K562 (cell line): ENCODE data around the gene CCNY. TPM values are rescaled to one million over a fixed set of nuclear protein-coding genes. Genes with fewer than 3 reads are reported as not detected.

Experiments
- ATAC-seq: fragments of 200-7000 bp; cut with Tn5 transposase; 3 replicates; pipeline ENCODE4 v1.9.1; 2020; ENCODE audit warnings: moderate library complexity
- BruUV-seq: library from RNA; stranded (reverse); fragments of 400-500 nt; replicated peaks from 2 replicates; lab custom pipeline; 2021; lab: Mats Ljungman, UMichigan
- CTCF ChIA-PET: fragments of 300-600 bp; formaldehyde crosslinking; extraction: SDS; loops from one replicate; lab custom pipeline; 2021; ENCODE audit warnings: low intra/inter-chr PET ratio; lab: Yijun Ruan, JAX
- POLR2A ChIA-PET: fragments of 300-600, 350-650 bp; sonication (Branson Sonifier 250); formaldehyde crosslinking; extraction: SDS; loops from one replicate; lab custom pipeline; 2021; ENCODE audit warnings: antibody characterized with exemption, inconsistent platforms; lab: Yijun Ruan, JAX
- DNase-seq, 4 experiments: peaks; one replicate each; pipeline versions ENCODE4 v3.0.0 to v3.0.0-alpha.2; 2011 to 2018; ENCODE audit warnings: low spot score in 3 of 4, mixed read lengths in 3 of 4; ENCODE audit errors: extremely low read depth in 1 of 4
- FAIRE-seq: peaks from 2 replicates; lab custom pipeline; 2011; peaks lifted over from hg19 to GRCh38; lab: Jason Lieb, UNC
- H2AFZ ChIP-seq: 2 replicates; pipeline ENCODE4 v1.6.0; 2011; ENCODE audit warnings: low read depth, low read length, control low read depth, inconsistent platforms
- H3K27ac ChIP-seq: fragments of 200-600 bp; 3 replicates; pipeline ENCODE4 v1.8.0; 2011; ENCODE audit warnings: low read depth, mild to moderate bottlenecking, control low read depth, inconsistent platforms, low read length, moderate library complexity, mixed read lengths; ENCODE audit errors: extremely low read depth
- H3K27me3 ChIP-seq, 2 experiments: fragments of 300-600 bp in 1 of 2; 2 replicates in 1 of 2; 3 replicates in 1 of 2; pipeline versions ENCODE4 v1.6.0 to v1.8.0; 2011; ENCODE audit warnings: inconsistent platforms in 2 of 2, low read length in 2 of 2, mild to moderate bottlenecking in 1 of 2, mixed read lengths in 1 of 2, moderate library complexity in 1 of 2; ENCODE audit not compliant: control insufficient read depth in 2 of 2, insufficient read depth in 2 of 2
- H3K36me3 ChIP-seq: fragments of 300-600 bp; 3 replicates; pipeline ENCODE4 v1.8.0; 2011; ENCODE audit warnings: mild to moderate bottlenecking, low read length, inconsistent platforms; ENCODE audit not compliant: control insufficient read depth, insufficient read depth
- H3K4me1 ChIP-seq, 2 experiments: fragments of 200-600 bp in 1 of 2; replicated peaks in 1 of 2; 2 replicates in 1 of 2; 3 replicates in 1 of 2; pipeline versions ENCODE4 v1.5.1 to v1.8.0; 2011; ENCODE audit warnings: inconsistent platforms in 2 of 2, low read length in 2 of 2, mild to moderate bottlenecking in 1 of 2, mixed read lengths in 1 of 2, moderate library complexity in 1 of 2; ENCODE audit not compliant: control insufficient read depth in 2 of 2, insufficient read depth in 2 of 2
- H3K4me2 ChIP-seq: 2 replicates; pipeline ENCODE4 v1.6.1; 2011; ENCODE audit warnings: low read length, control low read depth, inconsistent platforms, mixed read lengths; ENCODE audit not compliant: insufficient read depth
- H3K4me3 ChIP-seq: fragments of 200-600 bp; sonication (generic), shearing (Covaris generic); 2 replicates; pipeline ENCODE4 v1.5.1; 2016; ENCODE audit warnings: control low read depth, inconsistent platforms
- H3K79me2 ChIP-seq: fragments of 200-600 bp; 3 replicates; pipeline ENCODE4 v1.8.0; 2011; ENCODE audit warnings: low read length, inconsistent platforms; ENCODE audit not compliant: control insufficient read depth, insufficient read depth
- H3K9ac ChIP-seq, 2 experiments: 2 replicates each; pipeline versions ENCODE4 v1.6.0 to v1.6.1; 2011; ENCODE audit warnings: low read depth in 2 of 2, low read length in 2 of 2, control low read depth in 1 of 2, inconsistent platforms in 1 of 2, mild to moderate bottlenecking in 1 of 2, mixed read lengths in 1 of 2; ENCODE audit not compliant: insufficient read depth in 1 of 2
- H3K9me1 ChIP-seq: one replicate; pipeline ENCODE4 v1.6.0; 2011; ENCODE audit warnings: inconsistent platforms, mild to moderate bottlenecking, low read length, moderate library complexity; ENCODE audit not compliant: control insufficient read depth, insufficient read depth
- H3K9me3 ChIP-seq: replicated peaks from 2 replicates; pipeline ENCODE4 v1.5.1; 2011; ENCODE audit warnings: low read depth, low read length, inconsistent platforms; ENCODE audit not compliant: control insufficient read depth, insufficient read depth
- H4K20me1 ChIP-seq: replicated peaks from 2 replicates; pipeline ENCODE4 v1.6.1; 2011; ENCODE audit warnings: low read length, inconsistent platforms, mixed read lengths; ENCODE audit not compliant: control insufficient read depth, insufficient read depth
- ELF4 ChIP-seq: fragments of 450-650 bp; formaldehyde crosslinking; IDR thresholded peaks from 2 replicates; pipeline ENCODE4 v1.4.0; 2022; ENCODE audit warnings: missing genetic modification characterization
- FOXJ2 ChIP-seq: fragments of 200-800 bp; sonication (Bioruptor generic); IDR thresholded peaks from 2 replicates; pipeline ENCODE4 v1.6.1; 2016; ENCODE audit warnings: missing genetic modification characterization, missing compliant biosample characterization
- RAD21 ChIP-seq, 2 experiments: fragments of 250-450 bp in 1 of 2; fragments of 450-650 bp in 1 of 2; sonication (Bioruptor Pico) in 1 of 2; formaldehyde crosslinking in 1 of 2; IDR thresholded peaks in 1 of 2; conservative IDR thresholded peaks in 1 of 2; 2 replicates each; pipeline versions ENCODE4 v1.4.0 to v1.8.0; 2020 to 2022; ENCODE audit warnings: mild to moderate bottlenecking in 2 of 2, moderate library complexity in 1 of 2
- WGBS: fragments of 100-300 bp; shearing (Covaris generic); methylation state at CpG from one replicate; pipeline ENCODE4 v1.1.6; 2016; ENCODE audit warnings: low coverage, mixed read lengths; ENCODE audit not compliant: insufficient coverage; ENCODE audit errors: missing lambda C conversion rate; 5-methylcytosine and 5-hydroxymethylcytosine counted together
- in situ Hi-C: fragments of 300-500 bp; cut with MboI; formaldehyde crosslinking; loops from 4 replicates; pipeline ENCODE4 v1.15.0; 2018; ENCODE audit warnings: inconsistent platforms, mixed read lengths
- intact Hi-C: fragments of 100-400 bp; cut with micrococcal nuclease; formaldehyde crosslinking; loops from 2 replicates; pipeline ENCODE4 v1.14.2; 2022
- polyA plus RNA-seq, 8 experiments: library from polyadenylated mRNA; depleted of rRNA in 4 of 8; stranded (reverse) in 5 of 8; unstranded in 3 of 8; fragments of >200 nt; fragmentation: Nextera tagmentation in 2 of 8; fragmentation: Illumina TruSeq in 1 of 8; extraction: Ambion mirVana in 2 of 8; extraction: Trizol in 1 of 8; gene quantifications; 2 replicates each; pipeline versions ENCODE4 v1.2.1 to v1.2.3, GENCODE V29; 2011 to 2014; ENCODE audit warnings: inconsistent platforms in 1 of 8, missing spikeins in 1 of 8
- total RNA-seq, 7 experiments: library from RNA; depleted of rRNA in 6 of 7; stranded (reverse); fragments of >200 nt in 6 of 7; fragmentation: Illumina TruSeq in 2 of 7; extraction: Trizol in 2 of 7; gene quantifications; 2 replicates each; pipeline versions ENCODE4 v1.2.1 to v1.2.3, GENCODE V29; 2011 to 2021; ENCODE audit warnings: low replicate concordance in 1 of 7
- TF ChIP-seq, protein P1 (sequence below): fragments of 450-650 bp; IDR thresholded peaks from 2 replicates; pipeline ENCODE4 v1.6.1; 2016; ENCODE audit warnings: mild to moderate bottlenecking, moderate library complexity

Gene CCNY
- total and polyA plus RNA-seq, 9 of the 15 experiments (the other 6 are each of a cell fraction or from before 2014, with no cell fraction given): 8.4 to 109 (median 38.6) TPM

DNA sequence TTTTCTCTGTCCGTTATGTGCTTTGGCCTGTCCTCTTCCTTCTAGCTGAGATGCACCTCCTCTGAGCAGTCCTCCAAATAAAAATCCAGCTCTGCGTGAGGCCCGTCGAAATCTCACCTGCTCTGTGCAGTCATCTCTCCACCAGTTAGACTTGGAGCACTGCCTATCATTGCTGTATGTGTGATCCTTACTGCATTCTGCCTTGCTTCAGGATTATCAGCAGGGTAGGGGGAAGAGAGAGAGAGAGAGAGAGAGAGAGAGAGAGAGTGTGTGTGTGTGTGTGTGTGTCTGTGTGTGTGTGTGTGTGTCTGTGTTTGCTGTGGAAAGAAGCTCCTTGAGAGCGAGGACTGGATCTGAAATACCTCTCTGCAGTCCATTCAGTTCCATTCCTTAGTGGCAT lies 129.4 kb downstream of the CCNY start:
- Histone ChIP-seq H3K9me3 (no peaks in the 10 kb centered on the region), H3K36me3 (no peaks in the 10 kb centered on the region), H3K79me2 (peaks cover 100% of the 10 kb centered on the region), H3K27ac (no peak overlapping the region; the same call in 2 of the 3 replicates), H3K27me3 (no peaks in the 10 kb centered on the region), H2AFZ (no peak overlapping the region), H4K20me1 (peaks cover 51% of the 10 kb centered on the region), H3K4me2 (peak overlapping the region; percentile 26), H3K4me1 (peaks cover 18 to 74% of the 10 kb centered on the region in 2 experiments), H3K4me3 (no peak overlapping the region), H3K9ac (peak overlapping the region in 1 of 2 experiments; percentile 20; a peak in 1 of 4 replicates), H3K9me1 (peaks cover 10% of the 10 kb centered on the region)
- in situ Hi-C loops (no loop called here), intact Hi-C loops (no loop called here)
- no TSS peak for BruUV-seq
- 48% methylated on average over 5 of the region's 5 CpGs for WGBS
- DNase-seq (peak in 1 of 4 experiments; percentile 27), FAIRE-seq (peak; percentile 35), ATAC-seq (peak; percentile 57)
- ChIA-PET POLR2A (interaction anchor here (0.7 to 1.2 kb wide), 3 partner anchors 12 to 86 kb away, joined by 3 read pairs; no protein-coding TSS in a partner anchor), CTCF (no interaction called here)
- TF ChIP-seq ELF4 (CRISPR knock-in tag) (peak; percentile 78; the same call in 1 of the 2 replicates), FOXJ2 (tag) (peak; percentile 56; the same call in 1 of the 2 replicates), RAD21 (CRISPR knock-in tag; conservative IDR thresholded peaks at IDR 0.05 in 1 of 2, IDR thresholded peaks at IDR 0.05 in 1 of 2) (no peak)
- TF ChIP-seq, protein P1, sequence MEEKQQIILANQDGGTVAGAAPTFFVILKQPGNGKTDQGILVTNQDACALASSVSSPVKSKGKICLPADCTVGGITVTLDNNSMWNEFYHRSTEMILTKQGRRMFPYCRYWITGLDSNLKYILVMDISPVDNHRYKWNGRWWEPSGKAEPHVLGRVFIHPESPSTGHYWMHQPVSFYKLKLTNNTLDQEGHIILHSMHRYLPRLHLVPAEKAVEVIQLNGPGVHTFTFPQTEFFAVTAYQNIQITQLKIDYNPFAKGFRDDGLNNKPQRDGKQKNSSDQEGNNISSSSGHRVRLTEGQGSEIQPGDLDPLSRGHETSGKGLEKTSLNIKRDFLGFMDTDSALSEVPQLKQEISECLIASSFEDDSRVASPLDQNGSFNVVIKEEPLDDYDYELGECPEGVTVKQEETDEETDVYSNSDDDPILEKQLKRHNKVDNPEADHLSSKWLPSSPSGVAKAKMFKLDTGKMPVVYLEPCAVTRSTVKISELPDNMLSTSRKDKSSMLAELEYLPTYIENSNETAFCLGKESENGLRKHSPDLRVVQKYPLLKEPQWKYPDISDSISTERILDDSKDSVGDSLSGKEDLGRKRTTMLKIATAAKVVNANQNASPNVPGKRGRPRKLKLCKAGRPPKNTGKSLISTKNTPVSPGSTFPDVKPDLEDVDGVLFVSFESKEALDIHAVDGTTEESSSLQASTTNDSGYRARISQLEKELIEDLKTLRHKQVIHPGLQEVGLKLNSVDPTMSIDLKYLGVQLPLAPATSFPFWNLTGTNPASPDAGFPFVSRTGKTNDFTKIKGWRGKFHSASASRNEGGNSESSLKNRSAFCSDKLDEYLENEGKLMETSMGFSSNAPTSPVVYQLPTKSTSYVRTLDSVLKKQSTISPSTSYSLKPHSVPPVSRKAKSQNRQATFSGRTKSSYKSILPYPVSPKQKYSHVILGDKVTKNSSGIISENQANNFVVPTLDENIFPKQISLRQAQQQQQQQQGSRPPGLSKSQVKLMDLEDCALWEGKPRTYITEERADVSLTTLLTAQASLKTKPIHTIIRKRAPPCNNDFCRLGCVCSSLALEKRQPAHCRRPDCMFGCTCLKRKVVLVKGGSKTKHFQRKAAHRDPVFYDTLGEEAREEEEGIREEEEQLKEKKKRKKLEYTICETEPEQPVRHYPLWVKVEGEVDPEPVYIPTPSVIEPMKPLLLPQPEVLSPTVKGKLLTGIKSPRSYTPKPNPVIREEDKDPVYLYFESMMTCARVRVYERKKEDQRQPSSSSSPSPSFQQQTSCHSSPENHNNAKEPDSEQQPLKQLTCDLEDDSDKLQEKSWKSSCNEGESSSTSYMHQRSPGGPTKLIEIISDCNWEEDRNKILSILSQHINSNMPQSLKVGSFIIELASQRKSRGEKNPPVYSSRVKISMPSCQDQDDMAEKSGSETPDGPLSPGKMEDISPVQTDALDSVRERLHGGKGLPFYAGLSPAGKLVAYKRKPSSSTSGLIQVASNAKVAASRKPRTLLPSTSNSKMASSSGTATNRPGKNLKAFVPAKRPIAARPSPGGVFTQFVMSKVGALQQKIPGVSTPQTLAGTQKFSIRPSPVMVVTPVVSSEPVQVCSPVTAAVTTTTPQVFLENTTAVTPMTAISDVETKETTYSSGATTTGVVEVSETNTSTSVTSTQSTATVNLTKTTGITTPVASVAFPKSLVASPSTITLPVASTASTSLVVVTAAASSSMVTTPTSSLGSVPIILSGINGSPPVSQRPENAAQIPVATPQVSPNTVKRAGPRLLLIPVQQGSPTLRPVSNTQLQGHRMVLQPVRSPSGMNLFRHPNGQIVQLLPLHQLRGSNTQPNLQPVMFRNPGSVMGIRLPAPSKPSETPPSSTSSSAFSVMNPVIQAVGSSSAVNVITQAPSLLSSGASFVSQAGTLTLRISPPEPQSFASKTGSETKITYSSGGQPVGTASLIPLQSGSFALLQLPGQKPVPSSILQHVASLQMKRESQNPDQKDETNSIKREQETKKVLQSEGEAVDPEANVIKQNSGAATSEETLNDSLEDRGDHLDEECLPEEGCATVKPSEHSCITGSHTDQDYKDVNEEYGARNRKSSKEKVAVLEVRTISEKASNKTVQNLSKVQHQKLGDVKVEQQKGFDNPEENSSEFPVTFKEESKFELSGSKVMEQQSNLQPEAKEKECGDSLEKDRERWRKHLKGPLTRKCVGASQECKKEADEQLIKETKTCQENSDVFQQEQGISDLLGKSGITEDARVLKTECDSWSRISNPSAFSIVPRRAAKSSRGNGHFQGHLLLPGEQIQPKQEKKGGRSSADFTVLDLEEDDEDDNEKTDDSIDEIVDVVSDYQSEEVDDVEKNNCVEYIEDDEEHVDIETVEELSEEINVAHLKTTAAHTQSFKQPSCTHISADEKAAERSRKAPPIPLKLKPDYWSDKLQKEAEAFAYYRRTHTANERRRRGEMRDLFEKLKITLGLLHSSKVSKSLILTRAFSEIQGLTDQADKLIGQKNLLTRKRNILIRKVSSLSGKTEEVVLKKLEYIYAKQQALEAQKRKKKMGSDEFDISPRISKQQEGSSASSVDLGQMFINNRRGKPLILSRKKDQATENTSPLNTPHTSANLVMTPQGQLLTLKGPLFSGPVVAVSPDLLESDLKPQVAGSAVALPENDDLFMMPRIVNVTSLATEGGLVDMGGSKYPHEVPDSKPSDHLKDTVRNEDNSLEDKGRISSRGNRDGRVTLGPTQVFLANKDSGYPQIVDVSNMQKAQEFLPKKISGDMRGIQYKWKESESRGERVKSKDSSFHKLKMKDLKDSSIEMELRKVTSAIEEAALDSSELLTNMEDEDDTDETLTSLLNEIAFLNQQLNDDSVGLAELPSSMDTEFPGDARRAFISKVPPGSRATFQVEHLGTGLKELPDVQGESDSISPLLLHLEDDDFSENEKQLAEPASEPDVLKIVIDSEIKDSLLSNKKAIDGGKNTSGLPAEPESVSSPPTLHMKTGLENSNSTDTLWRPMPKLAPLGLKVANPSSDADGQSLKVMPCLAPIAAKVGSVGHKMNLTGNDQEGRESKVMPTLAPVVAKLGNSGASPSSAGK: 0 out of 2 replicates have a peak, but pooled peaks have one; percentile 26
